Upper lobe of left lung (tissue), 4 donors: ENCODE data around the gene AGTR1.

Experiments used
- POLR2A ChIP-seq, 4 donors: fragments of 450-650 bp; IDR thresholded peaks; one replicate each; pipeline ENCODE4 v1.5.1; 2016 to 2017; ENCODE audit warnings: antibody characterized with exemption in 4 of 4, mild to moderate bottlenecking in 2 of 4
- POLR2AphosphoS5 ChIP-seq, 2 donors: sonication (generic); formaldehyde crosslinking; IDR thresholded peaks; one replicate each; pipeline ENCODE4 v1.5.1; 2017; ENCODE audit warnings: antibody characterized with exemption in 2 of 2
- TF ChIP-seq, protein P1 (sequence below), 6 experiments: fragments of 450-650 bp in 4 of 6; fragments of 200-600 bp in 2 of 6; sonication (generic) in 2 of 6; IDR thresholded peaks; one replicate each; pipeline ENCODE4 v1.5.1; 2016 to 2019; ENCODE audit warnings: antibody characterized with exemption in 6 of 6

DNA sequence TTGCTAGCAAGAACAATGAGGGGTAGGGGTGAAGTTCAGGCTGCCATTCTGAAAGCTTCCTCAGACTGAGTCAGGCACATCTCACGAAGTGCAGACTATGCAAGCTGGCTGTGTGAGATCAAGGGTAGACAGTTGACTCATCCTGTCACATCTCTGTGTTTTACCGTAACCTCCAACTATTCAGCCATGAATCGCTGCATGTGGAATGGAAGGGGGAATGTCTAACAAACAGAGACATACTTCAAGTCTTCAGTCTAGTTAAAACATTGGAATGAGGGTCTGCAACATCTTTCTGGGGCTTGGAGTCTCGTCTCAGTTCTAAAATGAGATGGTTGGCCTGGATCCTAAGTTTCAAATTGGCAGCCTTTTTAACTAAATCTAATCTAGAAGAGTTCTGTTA, 25.9 kb downstream of the AGTR1 start:
- TF ChIP-seq, protein P1, sequence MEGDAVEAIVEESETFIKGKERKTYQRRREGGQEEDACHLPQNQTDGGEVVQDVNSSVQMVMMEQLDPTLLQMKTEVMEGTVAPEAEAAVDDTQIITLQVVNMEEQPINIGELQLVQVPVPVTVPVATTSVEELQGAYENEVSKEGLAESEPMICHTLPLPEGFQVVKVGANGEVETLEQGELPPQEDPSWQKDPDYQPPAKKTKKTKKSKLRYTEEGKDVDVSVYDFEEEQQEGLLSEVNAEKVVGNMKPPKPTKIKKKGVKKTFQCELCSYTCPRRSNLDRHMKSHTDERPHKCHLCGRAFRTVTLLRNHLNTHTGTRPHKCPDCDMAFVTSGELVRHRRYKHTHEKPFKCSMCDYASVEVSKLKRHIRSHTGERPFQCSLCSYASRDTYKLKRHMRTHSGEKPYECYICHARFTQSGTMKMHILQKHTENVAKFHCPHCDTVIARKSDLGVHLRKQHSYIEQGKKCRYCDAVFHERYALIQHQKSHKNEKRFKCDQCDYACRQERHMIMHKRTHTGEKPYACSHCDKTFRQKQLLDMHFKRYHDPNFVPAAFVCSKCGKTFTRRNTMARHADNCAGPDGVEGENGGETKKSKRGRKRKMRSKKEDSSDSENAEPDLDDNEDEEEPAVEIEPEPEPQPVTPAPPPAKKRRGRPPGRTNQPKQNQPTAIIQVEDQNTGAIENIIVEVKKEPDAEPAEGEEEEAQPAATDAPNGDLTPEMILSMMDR (IDR thresholded peaks at IDR 0.05) = no peak
- TF ChIP-seq POLR2A (IDR thresholded peaks at IDR 0.05) (no peak), POLR2AphosphoS5 (IDR thresholded peaks at IDR 0.05) (no peak)
